H1 (cell line): Measurements from ENCODE around the gene ABI3BP. TPM values are rescaled to one million over a fixed set of nuclear protein-coding genes. Genes with fewer than 3 reads are reported as not detected.

ENCODE experiments used
- HDAC2 ChIP-seq, 2 experiments: fragments of 300-600 bp in 1 of 2; sonication (generic) in 1 of 2; IDR thresholded peaks; 2 replicates each; pipeline ENCODE4 v1.6.1; 2011 to 2012; ENCODE audit warnings: low read depth in 2 of 2, low read length in 2 of 2, mild to moderate bottlenecking in 2 of 2, moderate library complexity in 2 of 2, borderline replicate concordance in 1 of 2, inconsistent platforms in 1 of 2
- polyA plus RNA-seq, 7 experiments: library from polyadenylated mRNA; depleted of rRNA in 3 of 7; stranded (reverse) in 5 of 7; unstranded in 2 of 7; fragments of >200 nt in 5 of 7; fragments of 200-250 nt in 2 of 7; gene quantifications; 1 replicate in 5 of 7; 2 replicates in 1 of 7; 4 replicates in 1 of 7; pipeline versions ENCODE4 v1.2.1 to v1.2.3, GENCODE V29; 2011 to 2013; ENCODE audit warnings: missing spikeins in 2 of 7, mixed read lengths in 2 of 7
- total RNA-seq: library from RNA; stranded (reverse); fragmentation: NEBNext Ultra II Directional; extraction: Animal tissue kit (Norgen Biotek cat#: 25700); gene quantifications from 2 replicates; pipeline ENCODE4 v1.2.1, GENCODE V29; 2021

ABI3BP gene
- total and polyA plus RNA-seq, 2 of the 8 experiments (the other 6 are each of a cell fraction or from before 2014, with no cell fraction given) = 0.08 to 0.32 TPM

- no peak for TF ChIP-seq HDAC2 (IDR thresholded peaks at IDR 0.05; ENCODE audit: borderline replicate concordance in 1 of 2, low read depth in 2 of 2, low read length in 2 of 2)
Measured at GRCh38 chr3:100941451-100941850, 51.8 kb downstream of the ABI3BP start (continued).
